NCI-H524 (cell line): Measurements from ENCODE around the gene TSNAXIP1.
A peak's percentile ranks its signal among the peaks of the same experiment; 100 is the strongest.
"Not testable (repeated sequence)": the region's sequence is repeated elsewhere in the genome, so short reads cannot be mapped to it uniquely, and the experiment has no call there.

ENCODE experiments used
- DNase-seq, 2 experiments: peaks; one replicate each; lab custom pipeline; 2025; lab: John Stamatoyannopoulos, UW

TSNAXIP1 gene

DNA sequence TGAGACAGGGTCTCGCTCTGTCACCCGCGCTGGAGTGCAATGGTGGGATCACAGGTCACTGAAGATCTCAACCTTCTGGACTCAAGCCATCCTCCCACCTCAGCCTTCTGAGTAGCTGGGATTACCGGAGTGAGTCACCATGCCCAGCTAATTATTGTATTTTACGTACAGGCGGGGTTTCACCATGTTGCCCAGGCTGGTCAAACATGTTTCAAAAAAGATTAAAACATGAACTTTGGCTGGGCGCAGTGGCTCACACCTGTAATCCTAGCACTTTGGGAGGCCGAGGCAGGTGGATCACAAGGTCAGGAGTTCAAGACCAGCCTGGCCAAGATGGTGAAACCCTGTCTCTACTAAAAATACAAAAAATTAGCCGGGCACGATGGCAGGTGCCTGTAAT lies 30.5 kb downstream of the TSNAXIP1 start:
- not testable (repeated sequence) for DNase-seq

DNA sequence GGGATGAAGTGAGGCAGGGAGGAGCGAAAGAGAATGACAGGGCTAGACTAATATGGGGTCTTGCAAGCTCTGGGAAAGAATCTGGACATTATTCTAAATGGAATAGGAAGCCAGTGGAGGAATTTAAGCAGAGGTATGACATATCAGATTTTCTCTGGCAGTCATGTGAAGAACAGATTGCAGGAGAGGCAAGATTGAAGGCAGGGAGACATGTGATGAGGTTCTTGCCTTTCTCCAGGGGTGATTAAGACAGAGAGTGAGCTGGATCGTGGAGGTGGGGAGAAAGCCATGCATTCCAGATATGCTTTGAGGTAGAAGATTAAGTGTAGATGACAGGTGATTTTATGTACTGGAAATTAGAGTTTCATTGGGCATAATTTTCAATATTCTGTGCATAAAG lies 31.1 kb downstream of the TSNAXIP1 start:
- DNase-seq = no peak

DNA sequence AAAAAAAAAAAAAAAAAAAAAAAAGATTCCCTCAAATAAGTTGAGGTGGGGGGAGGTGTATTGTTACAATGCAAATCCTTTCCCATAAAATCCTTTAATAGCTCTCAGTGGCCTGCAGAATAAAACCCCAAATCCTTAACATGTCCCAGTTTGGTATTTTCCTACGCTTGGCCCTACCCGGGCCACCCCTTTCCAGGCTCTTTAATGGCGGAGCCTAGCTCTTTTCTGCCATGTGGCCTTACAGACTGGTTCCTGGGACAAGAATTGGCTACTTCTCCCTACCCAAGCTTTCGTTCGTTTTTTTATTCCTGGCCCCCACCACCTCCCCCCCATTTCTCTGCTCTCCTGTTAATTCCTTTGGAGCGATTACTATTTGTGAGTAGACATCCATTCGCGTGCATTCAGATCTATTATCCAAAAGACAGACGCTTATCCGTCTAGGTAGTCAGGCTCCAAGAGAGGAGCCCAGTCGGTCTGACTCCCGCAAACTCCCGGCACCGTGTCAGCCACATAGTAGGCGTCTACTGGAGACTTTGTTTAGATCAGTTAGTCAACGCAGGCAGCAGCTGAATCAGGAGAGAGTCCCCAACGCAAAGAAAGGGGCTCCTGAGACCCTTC lies 34.6 kb downstream of the TSNAXIP1 start:
- DNase-seq = no peak

DNA sequence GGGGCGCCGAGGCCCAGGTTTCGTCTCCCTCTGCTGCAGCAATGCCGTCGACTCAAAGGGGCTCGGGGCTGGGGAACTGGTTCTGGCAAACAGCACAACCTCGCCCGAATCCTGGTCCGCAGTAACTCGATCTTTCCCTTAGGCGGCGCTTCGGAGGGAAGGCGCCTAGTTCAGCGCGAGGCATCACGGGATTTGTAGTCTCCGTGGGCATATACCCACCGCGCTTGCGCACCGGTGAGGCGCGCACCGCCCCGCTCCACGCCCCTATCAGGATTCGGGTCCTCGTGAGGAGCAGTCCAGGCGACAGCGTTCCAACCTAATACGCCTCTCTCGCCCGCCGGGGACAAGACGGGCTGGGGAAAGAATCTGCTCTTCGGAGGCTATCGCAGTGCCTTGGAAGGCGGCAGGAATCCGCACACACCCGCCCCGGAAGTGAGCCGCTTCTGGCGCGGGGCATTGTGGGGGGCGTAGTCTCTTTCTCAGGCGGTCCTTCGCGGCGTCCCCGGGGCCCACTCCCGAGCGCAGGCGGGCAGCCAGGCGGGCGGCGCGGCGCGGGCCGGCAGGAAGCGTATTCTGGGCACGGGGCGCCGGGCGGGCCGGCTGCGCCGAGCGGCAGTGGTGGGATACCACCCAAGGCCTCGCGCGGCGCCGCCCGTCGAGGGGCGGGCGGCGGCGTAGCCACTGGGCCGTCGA lies 35.3 kb downstream of the TSNAXIP1 start, which contains the start of gene THAP11:
THAP11 (plus strand) TSS at position 505 of the 693 bp plus-strand sequence. CDS start 235 bp downstream, outside the sequence.
- DNase-seq = peak; percentile 96

DNA sequence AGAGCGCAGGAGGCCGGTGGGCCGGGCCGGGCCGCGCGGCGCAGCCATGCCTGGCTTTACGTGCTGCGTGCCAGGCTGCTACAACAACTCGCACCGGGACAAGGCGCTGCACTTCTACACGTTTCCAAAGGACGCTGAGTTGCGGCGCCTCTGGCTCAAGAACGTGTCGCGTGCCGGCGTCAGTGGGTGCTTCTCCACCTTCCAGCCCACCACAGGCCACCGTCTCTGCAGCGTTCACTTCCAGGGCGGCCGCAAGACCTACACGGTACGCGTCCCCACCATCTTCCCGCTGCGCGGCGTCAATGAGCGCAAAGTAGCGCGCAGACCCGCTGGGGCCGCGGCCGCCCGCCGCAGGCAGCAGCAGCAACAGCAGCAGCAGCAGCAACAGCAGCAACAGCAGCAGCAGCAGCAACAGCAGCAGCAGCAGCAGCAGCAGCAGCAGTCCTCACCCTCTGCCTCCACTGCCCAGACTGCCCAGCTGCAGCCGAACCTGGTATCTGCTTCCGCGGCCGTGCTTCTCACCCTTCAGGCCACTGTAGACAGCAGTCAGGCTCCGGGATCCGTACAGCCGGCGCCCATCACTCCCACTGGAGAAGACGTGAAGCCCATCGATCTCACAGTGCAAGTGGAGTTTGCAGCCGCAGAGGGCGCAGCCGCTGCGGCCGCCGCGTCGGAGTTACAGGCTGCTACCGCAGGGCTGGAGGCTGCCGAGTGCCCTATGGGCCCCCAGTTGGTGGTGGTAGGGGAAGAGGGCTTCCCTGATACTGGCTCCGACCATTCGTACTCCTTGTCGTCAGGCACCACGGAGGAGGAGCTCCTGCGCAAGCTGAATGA lies 36.0 kb downstream of the TSNAXIP1 start:
- peak; percentile 32 to 74 for DNase-seq

DNA sequence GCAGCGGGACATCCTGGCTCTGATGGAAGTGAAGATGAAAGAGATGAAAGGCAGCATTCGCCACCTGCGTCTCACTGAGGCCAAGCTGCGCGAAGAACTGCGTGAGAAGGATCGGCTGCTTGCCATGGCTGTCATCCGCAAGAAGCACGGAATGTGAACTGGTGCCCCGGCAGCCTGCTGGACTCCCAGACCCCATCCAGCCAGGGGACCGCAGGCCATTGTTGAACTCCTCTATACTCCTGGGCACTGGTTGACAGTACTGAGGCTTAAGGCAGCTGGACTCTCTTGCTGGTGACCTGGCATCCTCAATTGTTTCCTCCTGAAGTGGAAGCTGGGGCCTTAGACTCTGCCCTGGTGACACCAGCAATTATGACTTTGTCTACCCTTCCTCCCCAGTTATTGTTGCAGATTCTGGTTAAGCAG lies 36.7 kb downstream of the TSNAXIP1 start:
- no peak for DNase-seq

DNA sequence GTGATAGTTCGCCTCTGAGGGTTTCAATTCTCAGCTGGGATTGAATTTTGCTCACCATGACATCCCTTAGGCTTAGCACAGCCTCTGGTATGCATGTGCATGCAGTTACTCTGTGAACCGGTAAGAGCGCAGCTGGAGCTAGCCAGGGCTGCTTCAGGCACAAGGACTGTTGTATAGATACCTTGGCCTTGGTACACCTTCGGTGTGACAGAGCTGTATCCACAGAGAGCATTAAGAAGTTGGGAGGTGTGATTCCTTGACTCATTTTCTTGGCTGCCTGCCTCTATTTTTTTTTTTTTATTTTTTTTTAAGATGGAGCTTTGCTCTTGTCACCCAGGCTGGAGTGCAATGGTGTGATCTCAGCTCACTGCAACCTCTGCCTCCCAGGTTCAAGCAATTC lies 37.8 kb downstream of the TSNAXIP1 start:
- peak in 1 of 2 experiments; percentile 21 for DNase-seq

DNA sequence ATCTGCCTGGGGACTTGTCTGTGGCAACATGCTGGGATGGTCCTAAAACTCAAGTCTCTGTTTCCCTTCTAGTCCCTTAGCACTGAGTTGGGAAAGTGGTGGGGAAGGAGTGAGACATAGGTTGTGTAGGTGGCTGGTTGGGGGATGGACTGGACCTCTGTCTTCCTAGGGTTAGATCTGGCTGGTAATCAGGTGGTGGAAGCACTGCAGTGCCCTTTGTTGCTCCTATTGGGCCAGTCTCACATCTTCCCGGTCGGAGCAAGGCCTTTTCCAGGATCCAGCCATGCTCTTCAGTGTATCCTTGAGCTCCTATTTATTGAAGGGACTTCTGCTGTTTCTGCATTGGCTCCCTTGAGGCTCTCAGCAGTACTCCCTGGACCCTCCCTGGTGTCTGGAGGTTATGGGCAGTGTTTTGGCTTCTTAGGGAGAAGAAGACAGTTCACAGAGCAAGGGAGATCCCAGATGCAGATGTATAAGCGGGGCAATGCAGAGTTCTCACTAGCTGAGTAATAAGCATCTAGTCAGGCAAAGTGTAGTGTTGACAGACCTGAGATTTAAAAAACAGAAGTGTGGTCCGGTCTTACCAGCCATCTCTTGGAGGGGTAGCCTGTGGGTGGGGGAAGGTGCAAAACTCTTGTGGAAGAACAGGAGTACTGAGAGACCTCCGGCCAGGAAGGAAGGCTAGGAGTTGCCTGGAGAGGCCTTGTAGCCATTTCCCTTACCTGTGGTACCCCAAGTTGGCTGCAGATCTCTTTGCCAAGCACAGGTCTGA lies 38.8 kb downstream of the TSNAXIP1 start:
- DNase-seq = no peak

DNA sequence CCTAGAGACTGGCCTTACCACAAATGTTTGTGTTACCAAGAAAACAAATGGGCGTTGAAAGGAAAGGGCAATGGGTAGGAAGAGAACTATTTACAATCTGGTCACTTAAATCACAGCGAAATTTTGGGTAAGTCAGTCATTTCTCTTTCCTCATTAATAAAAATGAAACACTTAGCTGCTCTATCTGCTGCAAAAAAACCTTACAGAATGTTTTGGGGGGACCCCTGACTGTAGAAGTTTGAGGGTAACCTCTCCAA lies 39.3 kb downstream of the TSNAXIP1 start:
- DNase-seq = no peak

DNA sequence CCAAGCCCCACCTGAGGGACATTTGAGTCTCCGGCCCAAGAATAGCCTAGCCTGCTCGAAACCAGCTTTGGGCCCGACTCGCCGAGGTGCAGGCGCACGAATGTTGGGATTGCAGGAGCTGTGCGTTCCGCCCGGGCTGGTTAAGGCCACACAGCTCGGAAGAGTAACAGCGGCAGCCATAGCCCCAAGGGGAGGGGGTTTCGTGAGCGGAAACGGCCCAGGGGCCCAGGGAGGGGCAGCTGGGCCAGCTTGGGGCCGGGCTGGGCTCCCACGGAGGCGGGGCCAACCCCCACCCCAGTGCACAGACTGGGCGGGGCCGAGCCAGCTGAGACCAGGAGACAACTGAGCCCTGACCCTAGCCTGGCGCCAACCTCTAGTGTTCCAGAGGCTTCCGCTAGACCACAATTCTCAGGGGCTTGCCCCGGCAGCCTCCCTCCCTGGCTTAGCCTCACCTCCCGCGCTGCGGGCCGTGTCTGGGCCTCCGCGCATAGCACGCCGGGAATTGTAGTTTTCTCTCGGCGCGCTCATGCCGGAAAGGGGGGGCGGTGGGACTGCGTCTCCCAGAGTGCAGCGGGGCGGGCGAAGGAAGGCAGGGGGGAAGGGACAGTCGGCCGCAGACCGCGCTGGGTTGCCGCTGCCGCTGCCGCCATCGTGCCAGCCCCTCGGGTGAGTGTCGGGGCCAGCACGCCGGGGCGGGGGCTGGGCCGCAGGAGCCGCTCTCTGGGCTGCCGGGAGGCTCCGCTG lies 39.8 kb downstream of the TSNAXIP1 start, which contains the start of gene NUTF2:
NUTF2 (plus strand) TSS at position 614 of the 744 bp plus-strand sequence. CDS start 18,198 bp downstream, outside the sequence.
- peak; percentile 97 to 98 for DNase-seq

DNA sequence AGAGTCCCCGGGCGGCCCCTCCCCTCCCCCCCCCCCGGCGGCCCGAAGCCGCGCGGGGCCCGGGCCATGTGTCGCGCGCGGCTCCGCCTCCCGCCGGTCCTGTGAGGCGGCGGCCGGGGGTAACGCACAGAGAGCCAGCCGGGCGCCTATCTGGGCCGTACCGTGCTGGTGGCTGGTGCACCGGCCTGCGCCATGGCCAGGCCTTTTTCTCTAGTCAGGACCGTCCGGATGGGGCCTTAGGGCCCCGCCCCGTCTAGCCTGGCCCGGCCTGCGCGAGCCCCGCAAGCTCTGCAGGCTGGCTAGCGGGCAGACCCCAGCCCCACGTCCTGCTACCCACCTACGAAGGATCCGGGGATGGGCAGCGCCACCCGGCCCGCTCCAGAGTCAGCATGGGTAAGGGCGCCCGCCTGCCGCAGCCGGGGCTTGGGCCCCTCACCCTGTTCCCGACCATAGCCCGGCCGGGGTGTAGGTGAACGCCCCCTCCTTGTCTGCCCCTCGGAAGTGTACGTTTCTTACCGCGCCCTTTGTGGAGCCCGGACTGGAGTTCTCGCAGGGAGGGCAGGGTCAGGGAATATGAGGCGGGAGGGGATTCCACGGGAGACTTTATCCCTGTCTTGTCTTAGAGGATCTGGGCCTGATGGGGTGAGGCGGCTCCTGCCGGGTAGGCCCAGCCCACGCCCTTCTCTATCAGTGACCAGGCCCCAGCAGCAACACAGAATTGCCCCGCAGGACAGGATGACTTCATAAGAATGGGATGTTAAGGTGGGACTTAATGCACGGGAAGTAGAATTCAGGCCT lies 40.6 kb downstream of the TSNAXIP1 start, which contains the start of gene CENPT:
CENPT (minus strand) TSS at position 630 of the 798 bp plus-strand sequence. CDS start 13,834 bp downstream, outside the sequence.
- peak; percentile 66 to 75 for DNase-seq

DNA sequence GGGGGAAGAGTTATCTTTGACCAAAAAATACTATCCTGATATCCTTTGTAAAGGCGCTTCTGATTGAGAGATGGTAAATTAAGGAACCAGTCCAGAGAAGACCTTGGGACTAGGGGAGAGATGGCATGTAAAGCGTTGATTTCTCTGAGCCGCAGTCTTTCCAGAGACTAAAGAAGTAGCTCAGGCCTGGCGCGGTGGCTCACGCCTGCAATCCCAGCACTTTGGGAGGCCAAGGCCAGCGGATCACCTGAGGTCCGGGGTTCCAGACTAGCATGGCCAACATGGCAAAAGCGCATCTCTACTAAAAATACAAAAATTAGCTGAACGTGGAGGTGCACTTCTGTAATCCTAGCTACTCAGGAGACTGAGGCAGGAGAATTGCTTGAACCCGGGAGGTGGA lies 41.4 kb downstream of the TSNAXIP1 start:
- no peak for DNase-seq

DNA sequence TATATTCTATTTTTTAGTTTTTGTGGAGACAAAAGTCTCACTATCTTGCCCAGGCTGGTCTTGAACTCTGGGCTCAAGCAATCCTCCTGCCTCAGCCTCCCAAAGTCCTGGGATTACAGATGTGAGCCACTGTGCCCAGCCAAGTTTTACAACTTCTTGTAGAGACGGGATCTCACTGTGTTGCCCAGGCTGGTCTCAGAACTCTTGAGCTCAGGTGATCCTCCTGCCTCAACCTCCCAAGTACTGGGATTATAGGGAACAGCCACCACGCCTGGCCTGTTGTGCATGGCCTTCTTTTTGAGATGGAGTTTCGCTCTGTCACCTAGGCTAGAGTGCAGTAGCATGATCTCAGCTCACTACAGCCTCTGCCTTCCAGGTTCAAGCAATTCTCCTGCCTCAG lies 47.0 kb downstream of the TSNAXIP1 start:
- DNase-seq = no peak

DNA sequence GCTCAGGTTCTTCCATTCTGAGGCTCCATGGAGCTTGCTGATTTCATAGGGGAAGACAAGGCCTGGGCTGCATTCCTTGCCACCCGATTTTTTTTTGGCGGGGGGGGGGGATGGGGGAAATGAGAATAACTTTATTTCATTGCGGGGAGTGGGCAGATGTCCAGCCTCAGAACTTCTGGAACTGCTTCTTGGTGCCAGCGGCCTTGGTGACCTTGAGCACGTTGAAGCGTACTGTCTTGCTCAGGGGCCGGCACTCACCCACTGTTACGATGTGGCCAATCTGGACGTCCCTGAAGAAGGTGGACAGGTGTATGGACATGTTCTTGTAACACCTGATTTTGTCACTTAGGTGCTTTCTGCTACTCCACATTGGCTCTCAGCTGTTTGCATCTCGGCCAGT lies 49.1 kb downstream of the TSNAXIP1 start:
- DNase-seq = no peak

DNA sequence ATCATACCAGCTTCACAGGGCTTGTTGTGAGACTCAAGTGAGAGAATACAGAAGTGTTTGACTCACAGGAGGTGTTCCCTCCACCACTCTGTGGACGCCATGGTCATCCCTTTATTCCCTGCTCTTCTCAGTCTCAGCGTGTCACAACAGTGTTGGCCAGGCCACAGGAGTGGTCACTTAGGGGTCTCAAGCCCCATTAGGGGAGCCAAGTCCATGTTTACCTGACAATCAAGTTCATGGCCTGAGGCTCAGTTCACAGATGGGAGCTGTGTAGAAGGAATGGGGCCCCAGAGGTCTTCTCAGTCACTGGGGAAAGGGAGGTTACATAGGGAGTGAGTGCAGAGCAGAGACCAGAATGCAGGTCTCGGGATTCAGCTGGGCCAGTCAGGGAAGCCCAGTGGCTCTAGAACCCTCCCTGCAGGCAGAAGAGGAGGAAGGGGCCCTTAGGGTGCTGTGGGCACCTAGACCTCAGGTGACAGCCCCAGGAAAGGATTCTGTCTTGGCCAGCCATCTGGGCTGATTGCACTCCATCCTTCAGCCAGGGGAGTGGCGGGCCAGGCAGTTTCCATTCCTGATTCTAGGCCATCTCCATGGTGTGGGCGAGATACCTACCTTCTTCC lies 50.3 kb downstream of the TSNAXIP1 start:
- DNase-seq = no peak

DNA sequence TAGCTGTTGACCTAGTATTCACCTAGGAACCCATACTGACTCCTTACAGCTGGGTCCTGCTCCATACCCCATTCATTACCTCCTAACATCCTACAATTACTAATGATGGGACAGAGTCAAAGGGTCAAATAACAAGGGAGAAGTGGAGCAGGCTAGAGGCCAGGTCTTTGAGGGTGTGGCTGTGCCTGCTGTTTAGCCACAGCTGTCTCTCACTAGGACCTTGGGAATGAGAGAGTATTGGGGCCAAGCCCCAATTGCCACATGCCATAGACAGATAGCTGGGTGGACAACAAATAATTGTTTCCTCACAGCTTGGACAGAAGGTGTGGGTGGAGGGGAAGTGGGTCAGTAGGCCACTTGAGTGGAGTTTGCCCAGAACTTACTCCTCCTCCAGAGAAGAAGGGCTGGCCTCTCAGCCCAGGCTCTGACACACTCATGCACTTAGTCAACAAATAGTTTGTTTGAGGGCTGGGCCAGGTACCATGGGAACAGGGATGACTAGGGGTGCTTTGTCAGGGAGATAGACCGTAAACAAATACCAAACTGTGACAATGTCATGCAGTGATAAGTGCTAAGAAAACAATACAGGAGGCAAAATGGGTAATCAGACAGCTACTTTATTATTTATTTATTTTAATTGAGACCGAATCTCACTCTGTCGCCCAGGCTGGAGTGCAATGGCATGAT lies 51.0 kb downstream of the TSNAXIP1 start:
- DNase-seq = no peak

DNA sequence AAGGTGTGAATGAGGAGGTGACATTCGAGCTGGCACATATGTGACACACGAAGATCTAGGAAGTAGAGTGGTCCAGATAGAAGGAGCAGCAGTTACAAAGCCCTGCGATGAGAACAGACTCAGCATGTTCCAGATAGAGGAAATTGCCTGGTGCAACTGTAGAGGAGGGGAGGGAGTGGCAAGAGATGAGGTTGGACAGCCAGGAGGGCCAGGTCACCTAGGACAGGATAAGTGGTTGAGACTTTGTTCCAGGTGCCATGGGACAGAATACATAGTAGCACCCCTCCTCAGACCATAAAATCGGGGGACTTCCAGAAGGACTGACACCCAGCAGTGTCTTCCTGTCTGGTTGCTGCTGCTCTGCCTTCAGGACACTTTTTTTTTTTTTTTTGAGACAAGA lies 51.8 kb downstream of the TSNAXIP1 start:
- DNase-seq = no peak

DNA sequence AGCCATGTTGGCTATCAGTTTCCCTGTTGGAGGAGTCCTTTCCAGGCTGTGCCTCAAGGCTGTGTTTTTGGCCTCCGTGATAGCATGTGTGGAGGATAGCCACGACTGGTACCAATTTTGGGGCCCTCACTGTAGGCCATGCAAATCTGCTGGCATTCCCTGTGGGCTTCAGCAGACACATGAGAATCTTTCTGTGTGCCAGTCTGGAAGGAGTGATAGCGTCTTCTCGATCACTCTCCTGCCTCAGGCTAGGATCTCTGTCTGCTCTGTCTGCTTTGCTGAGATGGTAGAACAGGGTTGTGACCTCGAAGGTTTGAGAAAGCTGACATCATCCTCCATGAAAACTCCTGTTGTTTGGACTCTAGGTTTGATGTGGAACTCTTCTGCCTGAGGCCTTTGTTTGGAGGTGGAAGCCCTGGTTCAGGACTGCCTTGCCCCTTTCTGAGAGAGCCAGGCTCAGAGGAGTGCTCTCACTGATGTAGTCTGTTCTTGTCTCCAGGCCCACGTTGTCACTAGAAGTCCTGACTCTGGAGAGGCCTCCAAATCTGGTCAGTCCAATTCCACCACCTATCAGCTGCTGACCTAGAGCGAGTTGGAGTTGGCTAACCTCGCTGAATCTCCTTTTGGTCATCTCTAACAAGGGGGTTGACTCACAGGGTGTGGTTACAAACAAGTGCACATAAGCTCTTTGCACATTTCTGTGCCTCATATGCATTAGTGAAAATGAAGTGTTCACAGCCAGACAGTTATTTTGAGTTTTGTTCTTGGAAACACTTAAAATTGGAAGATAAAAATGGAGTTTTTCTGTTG lies 54.1 kb downstream of the TSNAXIP1 start:
- no peak for DNase-seq
